Keratinocyte (primary cell): ENCODE measurements around the gene ANO8.

ENCODE experiments used
- CTCF ChIP-seq, 3 experiments: IDR thresholded peaks in 1 of 3; conservative IDR thresholded peaks in 1 of 3; optimal IDR thresholded peaks in 1 of 3; 2 replicates in 2 of 3; 3 replicates in 1 of 3; pipeline versions ENCODE3 to v1.5.1; 2011; ENCODE audit warnings: low read length in 3 of 3, mild to moderate bottlenecking in 3 of 3, moderate library complexity in 2 of 3, control low read depth in 1 of 3, inconsistent platforms in 1 of 3; ENCODE audit not compliant: insufficient read depth in 2 of 3; ENCODE audit errors: extremely low read depth in 1 of 3
- EZH2 ChIP-seq: IDR thresholded peaks from one replicate; pipeline ENCODE4 v1.6.1; 2012; ENCODE audit warnings: inconsistent platforms, mild to moderate bottlenecking, low read length, moderate library complexity

GRCh38 chr19:17327654-17328516, 6.8 kb downstream of the ANO8 start:
- TF ChIP-seq EZH2, result no peak
- TF ChIP-seq CTCF (optimal IDR thresholded peaks at IDR 0.05 in 1 of 3, IDR thresholded peaks at IDR 0.05 in 1 of 3, conservative IDR thresholded peaks at IDR 0.05 in 1 of 3; ENCODE audit: extremely low read depth in 1 of 3, insufficient read depth in 2 of 3, low read length in 3 of 3), result peak; percentile 75 to 96 (median 81)
